Heart left ventricle (tissue), 13 donors: ENCODE data around the gene KCTD10.

Source experiments
- POLR2A ChIP-seq, 2 donors: fragments of 450-650 bp; IDR thresholded peaks; one replicate each; pipeline ENCODE4 v1.6.1; 2017; ENCODE audit warnings: antibody characterized with exemption in 2 of 2, mild to moderate bottlenecking in 2 of 2, moderate library complexity in 2 of 2
- TF ChIP-seq, protein P1 (sequence below), 12 donors: fragments of 200-600 bp; sonication (generic) in 4 of 12; IDR thresholded peaks; one replicate each; pipeline versions ENCODE4 v1.5.0 to v1.8.0; 2018 to 2022; ENCODE audit warnings: antibody characterized with exemption in 12 of 12, mild to moderate bottlenecking in 5 of 12
- donor health status: ischemic (EF 13 %, LVEDD 7.1; RV severe dilation, severe dysfunction).
- donor health status: DM: no; HTN: yes; CAD: no.
- donor health status: DM: no; HTN: no; CAD: no.
- donor health status: ischemic (EF 25% LVEDD 6.9; RV normal size, moderate dysfunction).
- donor health status: ischemic (EF 25% LVEDD 5.7; RV mildly dilated, moderate dysfunction).
- donor health status: ischemic (EF 35%, LVEDD 5.7; RV mildly dilated, moderate dysfunction).
- donor health status: nonischemic (EF 11% LVEDD 7.7; RV severe dilation, severe dysfunction).
- donor health status: DM: yes; HTN: yes; CAD: no.
- donor health status: PGD.
- donor health status: ischemic (EF 29% LVEDD 5.4; RV normal size, mild dysfunction).
- donor health status: nonischemic (EF 23%, LVEDD 6.1; RV moderate dilation, normal function).

GRCh38 chr12:109467978-109468676, 9.0 kb downstream of the KCTD10 start:
- TF ChIP-seq, protein P1, sequence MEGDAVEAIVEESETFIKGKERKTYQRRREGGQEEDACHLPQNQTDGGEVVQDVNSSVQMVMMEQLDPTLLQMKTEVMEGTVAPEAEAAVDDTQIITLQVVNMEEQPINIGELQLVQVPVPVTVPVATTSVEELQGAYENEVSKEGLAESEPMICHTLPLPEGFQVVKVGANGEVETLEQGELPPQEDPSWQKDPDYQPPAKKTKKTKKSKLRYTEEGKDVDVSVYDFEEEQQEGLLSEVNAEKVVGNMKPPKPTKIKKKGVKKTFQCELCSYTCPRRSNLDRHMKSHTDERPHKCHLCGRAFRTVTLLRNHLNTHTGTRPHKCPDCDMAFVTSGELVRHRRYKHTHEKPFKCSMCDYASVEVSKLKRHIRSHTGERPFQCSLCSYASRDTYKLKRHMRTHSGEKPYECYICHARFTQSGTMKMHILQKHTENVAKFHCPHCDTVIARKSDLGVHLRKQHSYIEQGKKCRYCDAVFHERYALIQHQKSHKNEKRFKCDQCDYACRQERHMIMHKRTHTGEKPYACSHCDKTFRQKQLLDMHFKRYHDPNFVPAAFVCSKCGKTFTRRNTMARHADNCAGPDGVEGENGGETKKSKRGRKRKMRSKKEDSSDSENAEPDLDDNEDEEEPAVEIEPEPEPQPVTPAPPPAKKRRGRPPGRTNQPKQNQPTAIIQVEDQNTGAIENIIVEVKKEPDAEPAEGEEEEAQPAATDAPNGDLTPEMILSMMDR (IDR thresholded peaks at IDR 0.05): peak in 1 of 12 donors; percentile 6
- TF ChIP-seq POLR2A (IDR thresholded peaks at IDR 0.05): peak in 1 of 2 donors; percentile 19
